ENCODE data around the gene GSX2.

Gene GSX2

GRCh38 chr4:54065282-54066087 is 34.5 kb upstream of the GSX2 start:
- DNase-seq (ENCODE audit: low read depth), result no peak

GRCh38 chr4:54066088-54066415 is 33.9 kb upstream of the GSX2 start:
- TF ChIP-seq, protein P1, sequence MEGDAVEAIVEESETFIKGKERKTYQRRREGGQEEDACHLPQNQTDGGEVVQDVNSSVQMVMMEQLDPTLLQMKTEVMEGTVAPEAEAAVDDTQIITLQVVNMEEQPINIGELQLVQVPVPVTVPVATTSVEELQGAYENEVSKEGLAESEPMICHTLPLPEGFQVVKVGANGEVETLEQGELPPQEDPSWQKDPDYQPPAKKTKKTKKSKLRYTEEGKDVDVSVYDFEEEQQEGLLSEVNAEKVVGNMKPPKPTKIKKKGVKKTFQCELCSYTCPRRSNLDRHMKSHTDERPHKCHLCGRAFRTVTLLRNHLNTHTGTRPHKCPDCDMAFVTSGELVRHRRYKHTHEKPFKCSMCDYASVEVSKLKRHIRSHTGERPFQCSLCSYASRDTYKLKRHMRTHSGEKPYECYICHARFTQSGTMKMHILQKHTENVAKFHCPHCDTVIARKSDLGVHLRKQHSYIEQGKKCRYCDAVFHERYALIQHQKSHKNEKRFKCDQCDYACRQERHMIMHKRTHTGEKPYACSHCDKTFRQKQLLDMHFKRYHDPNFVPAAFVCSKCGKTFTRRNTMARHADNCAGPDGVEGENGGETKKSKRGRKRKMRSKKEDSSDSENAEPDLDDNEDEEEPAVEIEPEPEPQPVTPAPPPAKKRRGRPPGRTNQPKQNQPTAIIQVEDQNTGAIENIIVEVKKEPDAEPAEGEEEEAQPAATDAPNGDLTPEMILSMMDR (conservative IDR thresholded peaks at IDR 0.05; ENCODE audit: low read depth, low read length), result no peak
- DNase-seq (ENCODE audit: low read depth), result no peak
- H3K4me3 ChIP-seq (ENCODE audit: low read length), result no peak overlapping the region

More at GRCh38 chr4:54065282-54066087, 34.5 kb upstream of the GSX2 start:
- peak overlapping the region; percentile 59 for H3K4me3 ChIP-seq (ENCODE audit: low read length)
- TF ChIP-seq, protein P1 (conservative IDR thresholded peaks at IDR 0.05; ENCODE audit: low read depth, low read length), result no peak

DNA sequence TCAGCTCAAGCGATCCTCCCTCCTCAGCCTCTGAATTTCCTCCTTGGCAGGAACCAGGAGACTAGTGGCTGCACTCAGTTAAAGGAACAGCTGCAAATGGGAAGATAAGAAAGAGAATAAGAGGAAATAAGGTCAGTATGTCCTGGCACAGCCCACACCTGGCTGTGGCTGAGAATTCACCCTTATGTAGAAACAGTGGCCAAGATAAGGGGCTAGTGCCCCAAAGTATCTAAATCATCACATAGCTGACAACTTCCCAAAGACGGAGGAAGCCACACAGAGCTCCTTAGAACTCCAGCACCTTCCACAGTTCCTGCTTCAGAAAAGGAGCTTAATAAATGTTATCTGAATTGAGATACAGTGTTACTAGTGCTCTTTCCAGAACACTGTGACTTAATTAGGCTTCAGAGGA is 33.2 kb upstream of the GSX2 start:
- TF ChIP-seq, protein P1 (conservative IDR thresholded peaks at IDR 0.05; ENCODE audit: low read depth, low read length), result no peak
- H3K4me3 ChIP-seq (ENCODE audit: low read length), result no peak overlapping the region
- DNase-seq (ENCODE audit: low read depth), result no peak

- H3K4me3 ChIP-seq (ENCODE audit: low read length), result no peak overlapping the region
- peak; percentile 75 for DNase-seq (ENCODE audit: low read depth)
- TF ChIP-seq, protein P1 (conservative IDR thresholded peaks at IDR 0.05; ENCODE audit: low read depth, low read length), result no peak
These were observed 32.8 kb upstream of the GSX2 start for GRCh38 chr4:54067166-54067565.

DNA sequence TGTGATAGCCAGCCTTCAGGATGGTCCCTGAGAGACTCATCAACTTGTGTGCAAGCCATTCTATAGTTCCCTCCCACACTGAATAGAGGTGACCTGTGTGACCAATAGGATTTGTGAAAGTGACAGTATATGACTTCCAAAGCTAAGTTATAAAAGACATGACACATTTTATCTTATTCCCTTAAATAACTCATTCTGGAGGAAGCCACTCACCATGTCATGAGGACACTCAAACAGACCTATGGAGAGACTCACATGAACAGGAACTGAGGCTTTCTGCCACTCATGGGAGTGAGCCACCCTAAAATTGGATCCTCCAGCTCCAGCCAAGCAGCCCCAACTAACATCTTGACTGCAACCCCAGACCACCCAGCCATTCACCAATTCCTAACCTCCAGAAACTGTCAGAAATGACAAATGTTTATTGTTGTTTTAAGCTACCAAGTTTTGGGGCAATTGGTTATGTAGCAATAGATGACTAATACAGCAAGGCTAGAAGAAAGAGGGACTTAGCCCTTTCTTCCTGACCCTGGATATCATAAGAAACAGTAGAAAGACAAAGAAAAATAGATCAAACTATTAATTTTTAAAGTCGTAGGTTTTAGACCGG is 26.6 kb upstream of the GSX2 start:
- no peak overlapping the region for H3K4me3 ChIP-seq (ENCODE audit: low read length)
- TF ChIP-seq, protein P1 (conservative IDR thresholded peaks at IDR 0.05; ENCODE audit: low read depth, low read length), result no peak
- DNase-seq (ENCODE audit: low read depth), result no peak

DNA sequence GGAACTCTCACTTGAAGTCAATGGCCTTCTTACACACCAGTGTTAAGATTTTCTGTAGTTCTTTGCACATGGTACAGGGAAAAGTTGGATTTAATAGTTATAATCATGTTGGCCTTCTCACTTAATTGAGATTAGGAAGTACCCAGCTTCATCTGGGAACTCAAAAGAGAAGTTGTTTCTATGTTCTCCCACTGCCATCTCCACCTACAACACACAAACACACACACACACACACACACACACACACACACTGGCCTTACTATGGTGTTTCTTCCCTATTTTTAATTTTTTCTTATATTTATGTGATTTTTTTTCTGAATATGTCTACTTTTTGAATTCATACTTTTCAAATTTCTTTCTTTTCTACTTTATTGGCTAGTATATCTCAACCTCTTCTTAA is 25.6 kb upstream of the GSX2 start:
- no peak for DNase-seq (ENCODE audit: low read depth)
- TF ChIP-seq, protein P1 (conservative IDR thresholded peaks at IDR 0.05; ENCODE audit: low read depth, low read length), result no peak
- H3K4me3 ChIP-seq (ENCODE audit: low read length), result no peak overlapping the region

DNA sequence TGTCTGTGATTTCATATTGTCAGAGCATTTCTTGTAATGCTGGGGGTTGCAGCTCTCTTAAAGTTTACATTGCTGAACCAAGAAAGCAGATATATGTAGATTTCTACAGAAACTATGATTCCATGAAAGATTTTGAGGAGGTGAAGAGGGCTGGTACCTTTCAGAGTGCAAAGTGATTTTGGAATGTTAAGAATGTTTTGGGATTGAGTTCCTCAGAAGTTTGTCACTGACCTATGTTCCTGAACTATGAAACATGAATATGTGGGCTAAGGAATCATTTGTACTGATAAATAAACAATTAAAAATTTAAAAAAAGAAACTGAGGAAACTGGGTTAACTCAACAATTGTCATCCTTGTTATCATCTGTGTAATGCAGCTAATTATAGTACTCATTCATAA is 23.3 kb upstream of the GSX2 start:
- DNase-seq (ENCODE audit: low read depth), result no peak
- H3K4me3 ChIP-seq (ENCODE audit: low read length), result no peak overlapping the region
- TF ChIP-seq, protein P1 (conservative IDR thresholded peaks at IDR 0.05; ENCODE audit: low read depth, low read length), result no peak
